ENCODE measurements around the gene TTC32. TPM values are rescaled to one million over a fixed set of nuclear protein-coding genes. Genes with fewer than 3 reads are reported as not detected.

Gene TTC32
- total RNA-seq, 3 donors from 2014 or later: 16.7 to 35.1 (median 17.8) TPM

DNA sequence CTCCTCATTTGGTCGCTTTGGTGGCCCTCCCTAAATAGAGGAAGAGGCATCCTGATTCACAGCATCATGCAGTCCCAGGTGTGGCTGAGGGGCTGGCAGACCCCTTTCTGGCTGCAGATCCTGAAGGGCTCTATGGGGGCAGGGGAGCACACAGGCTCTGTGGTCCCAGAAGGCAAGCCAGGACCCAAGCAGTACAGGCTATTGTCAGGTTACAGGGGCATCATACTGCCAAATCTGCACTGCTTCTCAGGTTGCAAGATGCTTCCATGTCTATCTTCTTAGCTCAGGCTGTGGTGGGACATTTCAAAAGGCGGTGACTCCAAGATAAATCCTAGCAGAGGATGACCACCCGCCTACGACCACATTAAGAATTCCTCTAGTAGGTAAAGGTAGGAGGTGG is 54.3 kb downstream of the TTC32 start:
- intact Hi-C loops (cut with DNase I; ENCODE audit: low total_unique reads): no loop called here
- TF ChIP-seq POLR2A (IDR thresholded peaks at IDR 0.05) (no peak), POLR2AphosphoS5 (IDR thresholded peaks at IDR 0.05) (no peak)
- TF ChIP-seq, protein P1, sequence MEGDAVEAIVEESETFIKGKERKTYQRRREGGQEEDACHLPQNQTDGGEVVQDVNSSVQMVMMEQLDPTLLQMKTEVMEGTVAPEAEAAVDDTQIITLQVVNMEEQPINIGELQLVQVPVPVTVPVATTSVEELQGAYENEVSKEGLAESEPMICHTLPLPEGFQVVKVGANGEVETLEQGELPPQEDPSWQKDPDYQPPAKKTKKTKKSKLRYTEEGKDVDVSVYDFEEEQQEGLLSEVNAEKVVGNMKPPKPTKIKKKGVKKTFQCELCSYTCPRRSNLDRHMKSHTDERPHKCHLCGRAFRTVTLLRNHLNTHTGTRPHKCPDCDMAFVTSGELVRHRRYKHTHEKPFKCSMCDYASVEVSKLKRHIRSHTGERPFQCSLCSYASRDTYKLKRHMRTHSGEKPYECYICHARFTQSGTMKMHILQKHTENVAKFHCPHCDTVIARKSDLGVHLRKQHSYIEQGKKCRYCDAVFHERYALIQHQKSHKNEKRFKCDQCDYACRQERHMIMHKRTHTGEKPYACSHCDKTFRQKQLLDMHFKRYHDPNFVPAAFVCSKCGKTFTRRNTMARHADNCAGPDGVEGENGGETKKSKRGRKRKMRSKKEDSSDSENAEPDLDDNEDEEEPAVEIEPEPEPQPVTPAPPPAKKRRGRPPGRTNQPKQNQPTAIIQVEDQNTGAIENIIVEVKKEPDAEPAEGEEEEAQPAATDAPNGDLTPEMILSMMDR (IDR thresholded peaks at IDR 0.05): no peak

More for the DNA sequence above, 54.3 kb downstream of the TTC32 start:
- Histone ChIP-seq H3K27ac (no peak overlapping the region), H3K27me3 (no peaks in the 10 kb centered on the region), H3K36me3 (no peaks in the 10 kb centered on the region), H3K4me3 (no peak overlapping the region), H3K4me1 (no peaks in the 10 kb centered on the region), H3K9me3 (no peaks in the 10 kb centered on the region)
- peak in 1 of 2 donors; percentile 10 for DNase-seq (ENCODE audit: low spot score in 2 of 2)

Other genes with a start within 250 kb of the TTC32 start
- 10 to 100 TPM; 12.5 to 18.7 (median 17.7) TPM for gene WDR35, start 88.1 kb upstream of the TTC32 start, total RNA-seq
- 1 to 10 TPM; 1.3 to 2.9 (median 2.6) TPM for gene MATN3, start 110.7 kb upstream of the TTC32 start, total RNA-seq
- 100 to 1,000 TPM; 199 to 349 (median 264) TPM for gene LAPTM4A, start 149.6 kb upstream of the TTC32 start, total RNA-seq

Measured in breast epithelium (tissue), 4 donors.